Mucosa of stomach (tissue), 1 donor: ENCODE data around the gene ZNF649.

Experiments
- H3K27me3 ChIP-seq: one replicate; pipeline ENCODE4 v1.7.0; 2013; ENCODE audit warnings: mild to moderate bottlenecking, low read length; ENCODE audit not compliant: control insufficient read depth, insufficient read depth
- H3K36me3 ChIP-seq: one replicate; pipeline ENCODE4 v1.7.0; 2013; ENCODE audit warnings: low read length; ENCODE audit not compliant: control insufficient read depth, insufficient read depth
- H3K4me1 ChIP-seq: one replicate; pipeline ENCODE4 v1.7.0; 2013; ENCODE audit warnings: mild to moderate bottlenecking, low read length; ENCODE audit not compliant: control insufficient read depth, insufficient read depth
- H3K4me3 ChIP-seq: one replicate; pipeline ENCODE4 v1.7.0; 2013; ENCODE audit warnings: low read length
- H3K9ac ChIP-seq: one replicate; pipeline ENCODE4 v1.7.0; 2013; ENCODE audit warnings: mild to moderate bottlenecking, low read length, moderate library complexity
- H3K9me3 ChIP-seq: one replicate; pipeline ENCODE4 v1.7.0; 2013; ENCODE audit warnings: mild to moderate bottlenecking, low read length, moderate library complexity; ENCODE audit not compliant: control insufficient read depth
- donor health status: Pancreatic carcinoma.

Gene ZNF649

GRCh38 chr19:51882518-51882917, 22.3 kb downstream of the ZNF649 start:
- H3K9ac ChIP-seq: no peak overlapping the region
- no peaks in the 10 kb centered on the region for H3K4me1 ChIP-seq
- no peak overlapping the region for H3K4me3 ChIP-seq
- H3K9me3 ChIP-seq: peaks cover 4% of the 10 kb centered on the region
- no peaks in the 10 kb centered on the region for H3K36me3 ChIP-seq
- no peaks in the 10 kb centered on the region for H3K27me3 ChIP-seq

- Histone ChIP-seq H3K27me3 (no peaks in the 10 kb centered on the region), H3K9ac (no peak overlapping the region), H3K4me1 (no peaks in the 10 kb centered on the region), H3K9me3 (peaks cover 56% of the 10 kb centered on the region), H3K36me3 (peaks cover 16% of the 10 kb centered on the region), H3K4me3 (peak overlapping the region; percentile 9)
These were observed 31.7 kb downstream of the ZNF649 start for GRCh38 chr19:51873097-51873496.

- H3K4me3 ChIP-seq: no peak overlapping the region
- H3K27me3 ChIP-seq: no peaks in the 10 kb centered on the region
- no peak overlapping the region for H3K9ac ChIP-seq
- peaks cover 9% of the 10 kb centered on the region for H3K9me3 ChIP-seq
- no peaks in the 10 kb centered on the region for H3K36me3 ChIP-seq
- H3K4me1 ChIP-seq: no peaks in the 10 kb centered on the region
These were observed 42.8 kb downstream of the ZNF649 start for GRCh38 chr19:51861870-51862622.
